IPS-NIHi7 (cell line): ENCODE data around the gene KIDINS220.

Source experiments
- DNase-seq: peaks from one replicate; pipeline ENCODE4 v3.0.0; 2012; ENCODE audit warnings: mixed read lengths; ENCODE audit errors: extremely low spot score

Gene KIDINS220

GRCh38 chr2:8805278-8806210, 31.9 kb downstream of the KIDINS220 start:
- DNase-seq, result no peak

- DNase-seq, result peak; percentile 20
These were observed 33.6 kb downstream of the KIDINS220 start for GRCh38 chr2:8803658-8804379.

- DNase-seq, result no peak
These were observed 34.7 kb downstream of the KIDINS220 start for GRCh38 chr2:8802741-8803140.

- DNase-seq, result no peak
These were observed 36.6 kb downstream of the KIDINS220 start for GRCh38 chr2:8800821-8801220.

GRCh38 chr2:8800218-8800617, 37.2 kb downstream of the KIDINS220 start:
- DNase-seq, result no peak

DNA sequence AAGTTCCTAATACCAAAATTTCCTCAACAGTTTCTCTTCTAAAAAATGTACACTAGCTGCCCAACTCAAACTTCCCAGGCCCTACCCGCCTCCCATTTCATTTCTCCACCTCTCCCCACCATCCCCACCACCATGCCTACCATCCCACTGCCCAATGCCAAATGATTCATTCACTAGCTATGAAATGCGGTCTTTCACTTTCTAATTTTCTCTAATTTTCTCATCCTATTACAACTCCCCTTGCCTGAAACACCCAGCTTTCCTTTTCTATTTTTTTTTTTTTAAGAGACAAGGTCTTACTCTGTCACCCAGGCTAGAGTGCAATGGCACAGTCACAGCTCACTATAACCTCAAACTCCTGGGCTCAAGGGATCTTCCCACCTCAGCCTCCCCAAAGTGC, 38.4 kb downstream of the KIDINS220 start:
- no peak for DNase-seq

DNA sequence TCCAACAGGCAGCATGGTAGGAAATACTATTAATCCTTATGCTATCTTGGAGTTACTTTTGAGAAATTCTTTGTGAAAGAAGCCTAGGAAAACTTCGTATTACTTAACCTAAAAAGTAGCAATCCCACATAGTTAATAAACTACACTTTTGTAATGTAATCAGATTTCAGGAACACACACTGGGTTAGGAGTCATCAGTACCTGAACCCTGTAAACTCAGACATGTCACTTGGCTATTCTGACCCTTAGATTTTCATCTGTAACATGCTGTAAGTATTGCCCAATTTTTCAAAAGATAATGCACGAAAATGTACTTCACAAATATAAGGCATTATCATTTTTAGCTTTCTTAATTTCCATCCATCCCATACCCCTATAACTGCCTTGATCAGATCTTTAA, 39.0 kb downstream of the KIDINS220 start:
- DNase-seq, result no peak

DNA sequence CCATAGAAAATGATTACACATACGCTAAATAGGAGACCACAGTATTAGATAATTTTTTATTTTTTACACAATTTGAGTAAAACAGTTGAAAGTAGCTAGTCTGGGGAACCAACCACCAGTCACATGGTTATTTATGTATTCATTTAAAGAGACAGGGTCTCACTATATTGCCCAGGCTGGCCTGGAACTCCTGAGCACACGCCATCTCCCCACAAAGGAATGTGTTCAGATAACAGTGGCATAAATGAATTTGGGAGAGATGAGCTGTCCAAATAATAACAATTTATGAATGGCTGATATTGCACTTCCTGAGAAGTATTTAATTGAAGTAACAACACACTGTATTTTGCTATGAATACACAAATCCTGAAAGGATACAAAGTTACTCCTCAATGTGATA, 39.7 kb downstream of the KIDINS220 start:
- DNase-seq, result no peak

- no peak for DNase-seq
These were observed 40.4 kb downstream of the KIDINS220 start for GRCh38 chr2:8796878-8797550.

DNA sequence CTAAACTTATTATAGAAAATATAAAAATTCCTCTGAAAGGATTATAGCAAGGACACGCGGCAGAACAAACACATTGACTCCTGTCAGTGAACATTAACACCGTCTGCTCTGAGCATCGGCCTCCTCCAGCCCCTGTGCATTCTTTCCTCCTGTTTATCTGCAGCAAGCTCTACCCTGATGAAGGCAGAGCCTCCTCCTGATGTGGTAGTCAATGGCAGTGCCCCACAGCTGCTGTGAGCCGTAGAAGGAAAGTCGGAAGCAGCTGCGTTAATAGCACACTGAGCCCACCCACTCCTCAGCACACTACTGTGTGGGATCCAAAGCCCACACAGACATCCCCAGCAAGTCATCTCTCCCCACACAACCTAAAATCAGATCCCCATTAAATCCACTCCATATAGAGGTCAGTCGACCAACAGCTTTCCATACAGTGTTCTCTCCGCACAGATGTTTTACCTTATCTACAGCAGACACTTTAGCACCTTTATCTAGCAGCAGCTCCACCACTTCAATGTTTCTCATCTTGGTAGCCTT, 41.0 kb downstream of the KIDINS220 start:
- no peak for DNase-seq

DNA sequence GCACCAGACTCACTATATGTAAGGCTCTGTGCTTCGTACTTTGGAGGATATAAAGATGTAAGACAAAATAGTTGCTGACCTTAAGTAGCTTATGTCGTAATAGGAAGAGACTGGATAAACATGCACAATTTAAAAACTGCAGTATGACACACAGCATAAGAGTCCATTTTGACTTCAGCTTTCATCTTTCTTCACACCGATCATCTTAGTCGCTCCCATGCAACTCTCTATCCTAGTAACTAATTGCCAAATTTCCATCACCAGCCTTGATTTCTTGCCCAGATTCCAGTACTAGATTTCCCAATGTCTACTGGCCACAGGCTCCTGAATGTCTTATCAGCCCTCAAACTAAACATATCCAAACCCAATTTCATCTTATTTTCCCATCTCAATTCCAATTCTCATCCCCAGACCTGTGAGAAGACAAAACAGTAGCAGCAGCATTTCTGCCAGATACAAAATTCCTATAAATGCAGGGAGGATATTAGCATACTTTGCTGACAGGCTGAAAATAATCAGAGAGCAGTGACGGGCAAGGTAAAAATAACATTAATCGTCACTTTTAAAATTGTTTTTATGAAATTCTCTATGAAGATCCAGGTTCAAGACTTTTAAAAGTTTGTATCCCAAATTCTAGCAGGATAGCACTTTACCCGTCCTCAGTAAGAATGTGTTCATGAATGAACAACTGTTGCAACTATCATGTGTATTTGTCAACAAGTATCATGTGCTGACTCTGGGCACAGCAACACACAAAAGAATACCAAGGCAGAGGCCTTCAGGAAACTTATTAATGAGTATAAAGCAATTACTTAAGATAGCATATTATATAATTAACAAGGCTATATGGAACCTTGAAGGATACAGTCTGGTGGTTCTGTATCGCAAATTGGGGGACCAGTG, 42.2 kb downstream of the KIDINS220 start:
- no peak for DNase-seq

GRCh38 chr2:8790739-8791162, 46.7 kb downstream of the KIDINS220 start:
- DNase-seq, result no peak

- DNase-seq, result no peak
These were observed 51.0 kb downstream of the KIDINS220 start for GRCh38 chr2:8786463-8786862.

DNA sequence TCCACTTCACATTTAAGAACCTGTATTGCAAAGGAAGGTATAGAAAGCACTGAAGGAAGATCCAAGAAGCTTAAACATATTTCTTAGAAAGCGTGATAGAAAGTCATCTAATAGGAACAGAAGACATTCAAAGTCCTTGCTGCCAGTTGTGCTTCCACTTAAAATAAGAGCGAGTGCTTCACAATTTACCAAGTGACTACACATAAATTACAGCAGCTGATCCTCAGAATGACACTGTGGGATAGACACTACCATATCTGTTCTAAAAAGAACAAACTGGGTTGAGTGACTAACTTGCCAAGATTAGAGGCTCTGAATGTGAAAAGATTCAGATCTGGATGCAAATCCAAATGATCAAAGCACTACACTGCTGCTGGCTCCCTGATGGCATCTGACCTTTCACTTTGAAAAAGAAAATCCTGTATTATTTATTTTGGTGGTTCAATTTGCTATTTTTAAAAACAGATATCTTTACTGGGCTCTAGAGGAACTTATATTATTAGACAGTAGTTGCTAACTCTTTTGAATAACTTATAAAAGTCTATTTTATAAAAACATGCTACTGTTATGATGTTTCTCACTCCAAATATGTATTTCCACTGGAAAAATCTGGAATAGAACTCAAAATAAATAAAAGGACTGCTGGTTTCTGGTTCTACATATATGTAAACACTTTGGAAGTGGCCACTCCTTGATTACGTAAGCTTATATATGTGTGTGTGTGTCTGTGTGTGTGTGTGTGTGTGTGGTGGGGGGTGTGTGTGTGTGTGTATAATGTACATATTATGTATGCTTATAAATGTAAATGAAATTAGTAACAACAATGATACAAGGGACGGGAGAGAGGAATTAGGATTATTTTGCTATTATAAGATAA, 57.4 kb downstream of the KIDINS220 start:
- DNase-seq, result no peak

- no peak for DNase-seq
These were observed 63.0 kb downstream of the KIDINS220 start for GRCh38 chr2:8774371-8774770.

DNA sequence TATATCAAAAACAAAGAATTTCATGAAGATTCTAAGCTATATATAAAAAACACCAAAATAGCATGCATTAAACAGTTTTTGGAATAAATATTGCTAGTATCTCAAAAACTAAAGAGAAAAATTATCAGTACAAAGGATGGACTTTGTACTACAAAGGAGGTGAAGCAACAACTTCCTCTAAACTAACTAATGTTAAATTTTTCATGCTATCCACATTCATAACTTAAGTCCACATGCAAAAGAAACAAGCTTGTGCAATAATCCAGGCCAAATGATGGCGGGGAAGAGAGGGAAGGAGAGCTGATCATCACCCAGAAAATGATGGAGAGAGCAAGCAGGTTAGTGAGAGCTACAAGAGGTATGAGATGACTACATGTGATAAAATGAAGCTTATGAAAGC, 70.1 kb downstream of the KIDINS220 start:
- no peak for DNase-seq

- DNase-seq, result peak; percentile 29
These were observed 75.8 kb downstream of the KIDINS220 start for GRCh38 chr2:8761529-8762164.

GRCh38 chr2:8756716-8757115, 80.7 kb downstream of the KIDINS220 start:
- DNase-seq, result no peak

DNA sequence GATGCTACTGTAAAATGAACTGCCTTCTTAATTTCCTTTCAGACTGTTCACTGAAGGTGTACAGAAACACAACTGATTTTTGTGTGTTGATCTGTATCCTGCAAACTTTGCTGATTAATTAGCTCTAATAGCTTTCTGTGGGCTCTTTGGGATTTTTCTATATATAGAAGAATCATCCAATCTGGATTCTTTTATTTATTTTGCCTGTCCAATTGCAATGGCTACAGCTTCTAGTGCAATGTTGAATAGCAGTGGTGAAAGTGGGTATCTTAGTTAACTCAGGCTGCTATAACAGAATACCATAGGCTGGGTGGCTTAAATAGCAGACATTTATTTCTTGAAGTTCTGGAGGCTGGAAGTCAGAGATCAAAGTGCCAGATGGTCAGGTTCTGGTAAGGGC, 81.2 kb downstream of the KIDINS220 start:
- no peak for DNase-seq
